HepG2 (cell line): ENCODE results near the gene SEC14L2. TPM values are rescaled to one million over a fixed set of nuclear protein-coding genes. Genes with fewer than 3 reads are reported as not detected.

Experiments used
- ADNP ChIP-seq: sonication (generic); formaldehyde crosslinking; IDR thresholded peaks from 2 replicates; pipeline ENCODE4 v1.4.0; 2020; ENCODE audit warnings: missing genetic modification reagents
- AGO2 ChIP-seq: fragments of 200-400 bp; formaldehyde crosslinking; optimal IDR thresholded peaks from 2 replicates; pipeline ENCODE3; 2017; ENCODE audit warnings: mild to moderate bottlenecking, low read depth, low read length, moderate library complexity
- GPN1 ChIP-seq: sonication (generic); formaldehyde crosslinking; IDR thresholded peaks from 2 replicates; pipeline ENCODE4 v1.5.1; 2020; ENCODE audit warnings: missing genetic modification reagents, borderline replicate concordance
- HMG20A ChIP-seq: IDR thresholded peaks from 2 replicates; pipeline ENCODE4 v1.6.1; 2016; ENCODE audit warnings: borderline replicate concordance
- IKZF4 ChIP-seq: sonication (generic); formaldehyde crosslinking; IDR thresholded peaks from 2 replicates; pipeline ENCODE4 v1.5.1; 2020; ENCODE audit warnings: borderline replicate concordance, mild to moderate bottlenecking, low read depth, missing genetic modification reagents; ENCODE audit errors: not compliant biosample characterization
- KAT8 ChIP-seq: IDR thresholded peaks from 2 replicates; pipeline ENCODE4 v1.6.1; 2016; ENCODE audit warnings: missing genetic modification reagents, missing compliant biosample characterization
- PAWR ChIP-seq: sonication (generic); formaldehyde crosslinking; IDR thresholded peaks from 2 replicates; pipeline ENCODE4 v1.4.0; 2020; ENCODE audit warnings: missing genetic modification reagents, mild to moderate bottlenecking, borderline replicate concordance
- PBX3 ChIP-seq: sonication (generic); formaldehyde crosslinking; IDR thresholded peaks from 2 replicates; pipeline ENCODE4 v1.8.1; 2023; ENCODE audit warnings: missing genetic modification reagents, inconsistent platforms, borderline replicate concordance
- PTBP1 ChIP-seq: fragments of 200-400 bp; formaldehyde crosslinking; IDR thresholded peaks from 2 replicates; pipeline ENCODE4 v1.6.1; 2018; ENCODE audit warnings: low read length, low read depth; ENCODE audit not compliant: poor library complexity, severe bottlenecking
- RELA ChIP-seq: sonication (generic); formaldehyde crosslinking; IDR thresholded peaks from 2 replicates; pipeline ENCODE4 v1.4.0; 2020; ENCODE audit warnings: missing genetic modification reagents
- RXRB ChIP-seq: IDR thresholded peaks from 2 replicates; pipeline ENCODE4 v1.6.1; 2016; ENCODE audit warnings: borderline replicate concordance, missing genetic modification reagents, missing compliant biosample characterization
- TBL1XR1 ChIP-seq: fragments of 150-350 bp; IDR thresholded peaks from 2 replicates; pipeline ENCODE4 v1.6.1; 2014; ENCODE audit warnings: borderline replicate concordance, low read length; ENCODE audit not compliant: partially characterized antibody
- TOE1 ChIP-seq: sonication (generic); formaldehyde crosslinking; IDR thresholded peaks from 2 replicates; pipeline ENCODE4 v1.4.0; 2020; ENCODE audit warnings: mild to moderate bottlenecking, missing genetic modification reagents
- ZFP1 ChIP-seq: IDR thresholded peaks from 2 replicates; pipeline ENCODE4 v1.6.1; 2016
- ZNF225 ChIP-seq: sonication (generic); formaldehyde crosslinking; IDR thresholded peaks from 2 replicates; pipeline ENCODE4 v1.4.0; 2020; ENCODE audit warnings: mild to moderate bottlenecking, missing genetic modification reagents
- ZNF501 ChIP-seq: sonication (generic); formaldehyde crosslinking; IDR thresholded peaks from 2 replicates; pipeline ENCODE4 v1.5.1; 2020; ENCODE audit warnings: mild to moderate bottlenecking, moderate library complexity, missing genetic modification reagents
- ZNF512B ChIP-seq: sonication (generic); formaldehyde crosslinking; IDR thresholded peaks from 2 replicates; pipeline ENCODE4 v1.5.1; 2020; ENCODE audit warnings: missing genetic modification reagents, mild to moderate bottlenecking, borderline replicate concordance
- ZNF605 ChIP-seq: sonication (generic); formaldehyde crosslinking; IDR thresholded peaks from 2 replicates; pipeline ENCODE4 v1.8.0; 2022; ENCODE audit warnings: mild to moderate bottlenecking, missing genetic modification reagents
- polyA plus RNA-seq, 8 experiments: library from polyadenylated mRNA; depleted of rRNA in 3 of 8; stranded (reverse) in 7 of 8; unstranded in 1 of 8; fragments of >200 nt; fragmentation: Illumina TruSeq in 4 of 8; extraction: Trizol in 4 of 8; gene quantifications; 2 replicates each; pipeline versions ENCODE4 v1.2.1 to v1.2.3, GENCODE V29; 2011 to 2016; ENCODE audit warnings: low read depth in 4 of 8, missing spikeins in 1 of 8, mixed read lengths in 1 of 8; ENCODE audit not compliant: insufficient read depth in 1 of 8
- total RNA-seq, 5 experiments: library from RNA; depleted of rRNA; stranded (reverse); fragments of >200 nt; fragmentation: Illumina TruSeq; extraction: Trizol; gene quantifications; 2 replicates each; pipeline ENCODE4 v1.2.3, GENCODE V29; 2016; ENCODE audit warnings: low read depth in 1 of 5
- TF ChIP-seq, protein P1 (sequence below): sonication (generic); formaldehyde crosslinking; conservative IDR thresholded peaks from 2 replicates; pipeline ENCODE4 v1.4.0; 2020; ENCODE audit warnings: missing genetic modification reagents
- TF ChIP-seq, protein P2 (sequence below): IDR thresholded peaks from 2 replicates; pipeline ENCODE4 v1.6.1; 2018; ENCODE audit warnings: missing genetic modification reagents, mild to moderate bottlenecking, missing compliant biosample characterization

Gene SEC14L2
- total and polyA plus RNA-seq, 2 of the 13 experiments (the other 11 are each of a cell fraction or from before 2014, with no cell fraction given), result 4.1 to 5.1 TPM

- TF ChIP-seq GPN1 (CRISPR knock-in tag) (no peak; the same call in 1 of the 2 replicates), AGO2 (peak; percentile 87), ZNF512B (CRISPR knock-in tag) (no peak), PBX3 (CRISPR knock-in tag) (0 out of 2 replicates have a peak, but pooled peaks have one; percentile 12), PAWR (no peak), KAT8 (CRISPR knock-in tag) (peak; percentile 95), ZFP1 (CRISPR knock-in tag) (no peak), PTBP1 (no peak), ZNF605 (CRISPR knock-in tag) (no peak), TOE1 (CRISPR knock-in tag) (no peak), HMG20A (CRISPR knock-in tag) (no peak), ZNF501 (CRISPR knock-in tag) (peak; percentile 82; the same call in 1 of the 2 replicates), ADNP (CRISPR knock-in tag) (no peak), ZNF225 (CRISPR knock-in tag) (peak; percentile 86), RELA (CRISPR knock-in tag) (0 out of 2 replicates have a peak, but pooled peaks have one; percentile 63), RXRB (no peak), TBL1XR1 (no peak), IKZF4 (peak; percentile 82)
- TF ChIP-seq, protein P1, sequence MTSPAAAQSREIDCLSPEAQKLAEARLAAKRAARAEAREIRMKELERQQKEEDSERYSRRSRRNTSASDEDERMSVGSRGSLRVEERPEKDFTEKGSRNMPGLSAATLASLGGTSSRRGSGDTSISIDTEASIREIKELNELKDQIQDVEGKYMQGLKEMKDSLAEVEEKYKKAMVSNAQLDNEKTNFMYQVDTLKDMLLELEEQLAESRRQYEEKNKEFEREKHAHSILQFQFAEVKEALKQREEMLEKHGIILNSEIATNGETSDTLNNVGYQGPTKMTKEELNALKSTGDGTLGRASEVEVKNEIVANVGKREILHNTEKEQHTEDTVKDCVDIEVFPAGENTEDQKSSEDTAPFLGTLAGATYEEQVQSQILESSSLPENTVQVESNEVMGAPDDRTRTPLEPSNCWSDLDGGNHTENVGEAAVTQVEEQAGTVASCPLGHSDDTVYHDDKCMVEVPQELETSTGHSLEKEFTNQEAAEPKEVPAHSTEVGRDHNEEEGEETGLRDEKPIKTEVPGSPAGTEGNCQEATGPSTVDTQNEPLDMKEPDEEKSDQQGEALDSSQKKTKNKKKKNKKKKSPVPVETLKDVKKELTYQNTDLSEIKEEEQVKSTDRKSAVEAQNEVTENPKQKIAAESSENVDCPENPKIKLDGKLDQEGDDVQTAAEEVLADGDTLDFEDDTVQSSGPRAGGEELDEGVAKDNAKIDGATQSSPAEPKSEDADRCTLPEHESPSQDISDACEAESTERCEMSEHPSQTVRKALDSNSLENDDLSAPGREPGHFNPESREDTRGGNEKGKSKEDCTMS (CRISPR knock-in tag), result no peak
- TF ChIP-seq, protein P2, sequence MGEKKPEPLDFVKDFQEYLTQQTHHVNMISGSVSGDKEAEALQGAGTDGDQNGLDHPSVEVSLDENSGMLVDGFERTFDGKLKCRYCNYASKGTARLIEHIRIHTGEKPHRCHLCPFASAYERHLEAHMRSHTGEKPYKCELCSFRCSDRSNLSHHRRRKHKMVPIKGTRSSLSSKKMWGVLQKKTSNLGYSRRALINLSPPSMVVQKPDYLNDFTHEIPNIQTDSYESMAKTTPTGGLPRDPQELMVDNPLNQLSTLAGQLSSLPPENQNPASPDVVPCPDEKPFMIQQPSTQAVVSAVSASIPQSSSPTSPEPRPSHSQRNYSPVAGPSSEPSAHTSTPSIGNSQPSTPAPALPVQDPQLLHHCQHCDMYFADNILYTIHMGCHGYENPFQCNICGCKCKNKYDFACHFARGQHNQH (CRISPR knock-in tag), result 0 out of 2 replicates have a peak, but pooled peaks have one; percentile 63
Observed at GRCh38 chr22:30356449-30357235, 40.2 kb upstream of the SEC14L2 start, which contains the start of the genes CCDC157 and SF3A1 (continued).
